ENCODE results near the gene PRORP.

- TF ChIP-seq, protein P1, sequence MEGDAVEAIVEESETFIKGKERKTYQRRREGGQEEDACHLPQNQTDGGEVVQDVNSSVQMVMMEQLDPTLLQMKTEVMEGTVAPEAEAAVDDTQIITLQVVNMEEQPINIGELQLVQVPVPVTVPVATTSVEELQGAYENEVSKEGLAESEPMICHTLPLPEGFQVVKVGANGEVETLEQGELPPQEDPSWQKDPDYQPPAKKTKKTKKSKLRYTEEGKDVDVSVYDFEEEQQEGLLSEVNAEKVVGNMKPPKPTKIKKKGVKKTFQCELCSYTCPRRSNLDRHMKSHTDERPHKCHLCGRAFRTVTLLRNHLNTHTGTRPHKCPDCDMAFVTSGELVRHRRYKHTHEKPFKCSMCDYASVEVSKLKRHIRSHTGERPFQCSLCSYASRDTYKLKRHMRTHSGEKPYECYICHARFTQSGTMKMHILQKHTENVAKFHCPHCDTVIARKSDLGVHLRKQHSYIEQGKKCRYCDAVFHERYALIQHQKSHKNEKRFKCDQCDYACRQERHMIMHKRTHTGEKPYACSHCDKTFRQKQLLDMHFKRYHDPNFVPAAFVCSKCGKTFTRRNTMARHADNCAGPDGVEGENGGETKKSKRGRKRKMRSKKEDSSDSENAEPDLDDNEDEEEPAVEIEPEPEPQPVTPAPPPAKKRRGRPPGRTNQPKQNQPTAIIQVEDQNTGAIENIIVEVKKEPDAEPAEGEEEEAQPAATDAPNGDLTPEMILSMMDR (IDR thresholded peaks at IDR 0.05) = no peak
- no peak for TF ChIP-seq POLR2A (IDR thresholded peaks at IDR 0.05)
Measured at GRCh38 chr14:35113308-35113950, 8.9 kb upstream of the PRORP start.

Measured in right lobe of liver (tissue), 4 donors.